ENCODE data around the gene GMIP. TPM values are rescaled to one million over a fixed set of nuclear protein-coding genes. Genes with fewer than 3 reads are reported as not detected.

The GMIP gene
- total and polyA plus RNA-seq, 2 donors (not counting 3 experiments of a cell fraction or from before 2014, with no cell fraction given) = 7.8 to 19.8 TPM

DNA sequence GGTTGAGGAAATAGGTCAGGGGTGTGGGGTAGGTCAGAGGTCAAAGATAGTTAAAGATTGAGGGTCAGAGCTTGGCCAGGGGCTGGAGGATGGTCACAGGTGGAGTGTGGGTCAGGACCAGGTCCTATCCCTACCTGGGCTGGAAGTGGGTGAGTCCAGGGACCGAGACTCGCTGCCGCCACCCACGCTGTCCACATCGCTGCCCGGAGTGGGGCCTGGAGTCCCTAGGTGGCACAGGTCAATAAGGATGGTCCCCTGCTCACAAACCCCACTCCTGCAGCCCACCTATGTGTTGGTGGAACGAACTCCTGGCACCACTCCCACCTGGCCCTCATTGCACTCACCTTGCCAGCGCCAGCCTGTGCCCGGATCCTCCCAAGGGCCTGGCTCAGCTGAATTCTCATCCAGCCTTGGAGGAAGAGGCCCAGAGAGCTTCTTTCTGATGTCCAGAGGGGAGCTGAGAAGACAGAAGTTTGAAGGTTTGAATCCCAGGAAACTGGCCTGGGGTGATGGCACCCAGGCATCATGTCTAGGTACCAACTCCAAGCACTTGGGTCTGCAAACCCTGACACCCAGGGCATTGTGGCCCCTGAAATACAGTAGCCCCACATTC, 6.8 kb downstream of the GMIP start:
- Histone ChIP-seq H3K36me3 (ENCODE audit: control insufficient read depth in 2 of 2, extremely low read depth in 1 of 2, insufficient read depth in 2 of 2, low read length in 2 of 2) (peaks cover 3 to 21% of the 10 kb centered on the region in 2 experiments), H4K20me1 (replicated peaks; ENCODE audit: control insufficient read depth, extremely low read depth, insufficient read depth, low read length) (no peaks in the 10 kb centered on the region), H3K79me2 (ENCODE audit: control insufficient read depth, insufficient read depth, low read length) (no peaks in the 10 kb centered on the region), H3K4me2 (ENCODE audit: insufficient read depth, low read length) (no peak overlapping the region), H3K27me3 (ENCODE audit: control insufficient read depth in 2 of 2, insufficient read depth in 2 of 2, low read length in 2 of 2) (no peaks in the 10 kb centered on the region), H3K4me3 (replicated peaks in 1 of 3; ENCODE audit: insufficient read depth in 1 of 3, low read depth in 1 of 3, low read length in 3 of 3) (no peak overlapping the region), H3K4me1 (ENCODE audit: control insufficient read depth, extremely low read depth, insufficient read depth, low read length) (no peaks in the 10 kb centered on the region), H3K9ac (replicated peaks; ENCODE audit: extremely low read depth, insufficient read depth, low read length) (no peak overlapping the region), H3K9me1 (replicated peaks; ENCODE audit: control insufficient read depth, extremely low read depth, insufficient read depth, low read length) (no peaks in the 10 kb centered on the region), H2AFZ (ENCODE audit: low read depth, low read length) (no peak overlapping the region), H3K9me3 (replicated peaks; ENCODE audit: control insufficient read depth, insufficient read depth, low read length) (no peaks in the 10 kb centered on the region), H3K27ac (ENCODE audit: insufficient read depth, low read depth, low read length) (no peak overlapping the region)
- intact Hi-C loops (cut with micrococcal nuclease) (no loop called here), dilution Hi-C loops (cut with MboI; ENCODE audit: extremely low pct_ligation_motif_present, low sequenced_read_pairs) (no loop called here)
- POLR2A ChIA-PET = no interaction called here
- BruUV-seq (replicated peaks) = no TSS peak
- CTCF ChIA-PET = no interaction called here
- FAIRE-seq = no peak
- DNase-seq (ENCODE audit: low read depth, low spot score) = no peak
- TF ChIP-seq GATA2 (IDR thresholded peaks at IDR 0.05; ENCODE audit: insufficient read depth, insufficient read length, low read depth, low read length) = no peak
- TF ChIP-seq, protein P1, sequence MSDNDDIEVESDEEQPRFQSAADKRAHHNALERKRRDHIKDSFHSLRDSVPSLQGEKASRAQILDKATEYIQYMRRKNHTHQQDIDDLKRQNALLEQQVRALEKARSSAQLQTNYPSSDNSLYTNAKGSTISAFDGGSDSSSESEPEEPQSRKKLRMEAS (IDR thresholded peaks at IDR 0.05; ENCODE audit: insufficient read depth, insufficient read length) = no peak

DNA sequence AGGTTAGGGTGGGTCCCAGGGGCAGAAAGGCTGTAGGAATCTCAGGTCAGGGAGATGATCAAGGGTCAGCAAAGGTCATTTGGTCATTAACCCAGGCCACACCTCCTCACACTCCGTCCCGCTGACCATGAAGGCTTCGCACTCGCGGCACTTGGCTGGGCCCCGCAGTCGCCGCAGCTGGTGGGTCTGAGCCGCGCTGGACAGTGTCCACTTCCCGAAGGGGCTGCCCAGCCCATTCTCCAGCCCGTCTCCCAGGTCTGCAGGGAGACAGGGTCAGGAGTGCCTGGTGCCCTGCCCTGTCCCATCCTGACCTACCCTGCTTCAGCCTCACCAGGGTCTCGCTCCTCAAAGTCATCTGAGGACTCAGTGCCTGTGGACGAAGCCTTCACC, 8.1 kb downstream of the GMIP start:
- no peak overlapping the region for H3K4me2 ChIP-seq (ENCODE audit: insufficient read depth, low read length)
- TF ChIP-seq POLR2A (IDR thresholded peaks at IDR 0.05; ENCODE audit: low read depth, low read length) (no peak), POLR2AphosphoS5 (IDR thresholded peaks at IDR 0.05; ENCODE audit: insufficient read depth, low read depth, low read length) (no peak), MYC (IDR thresholded peaks at IDR 0.05; ENCODE audit: low read depth, low read length) (no peak), GATA2 (IDR thresholded peaks at IDR 0.05; ENCODE audit: insufficient read depth, insufficient read length, low read depth, low read length) (no peak), EZH2 (IDR thresholded peaks at IDR 0.05; ENCODE audit: borderline replicate concordance, low read depth, low read length, severe bottlenecking) (no peak), FOS (IDR thresholded peaks at IDR 0.05; ENCODE audit: borderline replicate concordance, insufficient read depth, low read length) (no peak)
- TF ChIP-seq, protein P1 (IDR thresholded peaks at IDR 0.05; ENCODE audit: insufficient read depth, insufficient read length) = no peak
- H3K27ac ChIP-seq (ENCODE audit: insufficient read depth, low read depth, low read length) = no peak overlapping the region
- H2AFZ ChIP-seq (ENCODE audit: low read depth, low read length) = no peak overlapping the region
- no peak for FAIRE-seq
- H3K4me3 ChIP-seq (replicated peaks in 1 of 3; ENCODE audit: insufficient read depth in 1 of 3, low read depth in 1 of 3, low read length in 3 of 3) = no peak overlapping the region
- H3K9ac ChIP-seq (replicated peaks; ENCODE audit: extremely low read depth, insufficient read depth, low read length) = no peak overlapping the region
- no peaks in the 10 kb centered on the region for H3K4me1 ChIP-seq (ENCODE audit: control insufficient read depth, extremely low read depth, insufficient read depth, low read length)
- dilution Hi-C loops (cut with MboI; ENCODE audit: extremely low pct_ligation_motif_present, low sequenced_read_pairs) = no loop called here
- no peaks in the 10 kb centered on the region for H3K79me2 ChIP-seq (ENCODE audit: control insufficient read depth, insufficient read depth, low read length)
- no peak for DNase-seq (ENCODE audit: low read depth, low spot score)
- peaks cover 3 to 20% of the 10 kb centered on the region in 2 experiments for H3K36me3 ChIP-seq (ENCODE audit: control insufficient read depth in 2 of 2, extremely low read depth in 1 of 2, insufficient read depth in 2 of 2, low read length in 2 of 2)
- ChIA-PET CTCF (interaction anchor here (1.4 kb wide), 1 partner anchor 15 kb away, joined by 4 read pairs; no protein-coding TSS in a partner anchor), POLR2A (no interaction called here)
- H3K27me3 ChIP-seq (ENCODE audit: control insufficient read depth in 2 of 2, insufficient read depth in 2 of 2, low read length in 2 of 2) = no peaks in the 10 kb centered on the region
- intact Hi-C loops (cut with micrococcal nuclease) = no loop called here
- no peaks in the 10 kb centered on the region for H3K9me3 ChIP-seq (replicated peaks; ENCODE audit: control insufficient read depth, insufficient read depth, low read length)
- H3K9me1 ChIP-seq (replicated peaks; ENCODE audit: control insufficient read depth, extremely low read depth, insufficient read depth, low read length) = no peaks in the 10 kb centered on the region
- no TSS peak for BruUV-seq (replicated peaks)
- H4K20me1 ChIP-seq (replicated peaks; ENCODE audit: control insufficient read depth, extremely low read depth, insufficient read depth, low read length) = no peaks in the 10 kb centered on the region

Measured in endothelial cell of umbilical vein (primary cell).